PC-9 (cell line): Measurements from ENCODE around the gene TOR4A. TPM values are rescaled to one million over a fixed set of nuclear protein-coding genes. Genes with fewer than 3 reads are reported as not detected.

Experiments used
- BruUV-seq: library from RNA; stranded (reverse); fragments of 400-500 nt; replicated peaks from 2 replicates; lab custom pipeline; 2021; lab: Mats Ljungman, UMichigan
- CTCF ChIA-PET: fragments of 300-600 bp; sonication (Branson Sonifier 250); formaldehyde crosslinking; loops from one replicate; lab custom pipeline; 2022; ENCODE audit warnings: antibody characterized with exemption; lab: Charles Lee
- POLR2A ChIA-PET: fragments of 300-600 bp; sonication (Branson Sonifier 250); formaldehyde crosslinking; loops from one replicate; lab custom pipeline; 2022; ENCODE audit warnings: antibody characterized with exemption; ENCODE audit not compliant: unreplicated experiment; lab: Charles Lee
- DNase-seq, 2 experiments: peaks; one replicate each; pipeline versions ENCODE4 v3.0.0 to v3.0.0-alpha.2; 2015 to 2022; ENCODE audit warnings: mixed read lengths in 1 of 2
- H2AFZ ChIP-seq: fragments of 200-600 bp; sonication (generic); 2 replicates; pipeline ENCODE4 v1.8.1; 2017; ENCODE audit warnings: antibody characterized with exemption
- H3F3A ChIP-seq: fragments of 200-600 bp; sonication (generic); 2 replicates; pipeline ENCODE4 v1.8.1; 2017; ENCODE audit warnings: antibody characterized with exemption, mild to moderate bottlenecking, low read depth; ENCODE audit not compliant: insufficient read depth
- H3K27ac ChIP-seq: fragments of 200-600 bp; sonication (generic); 2 replicates; pipeline ENCODE4 v1.6.1; 2016; ENCODE audit warnings: mixed run types
- H3K27me3 ChIP-seq: fragments of 200-600 bp; sonication (generic); 2 replicates; pipeline ENCODE4 v1.6.1; 2016; ENCODE audit warnings: low read depth, mixed run types; ENCODE audit not compliant: insufficient read depth
- H3K36me3 ChIP-seq: fragments of 200-600 bp; sonication (generic); 2 replicates; pipeline ENCODE4 v1.6.1; 2016; ENCODE audit warnings: low read depth, mixed run types
- H3K4me1 ChIP-seq: fragments of 200-600 bp; sonication (generic); replicated peaks from 2 replicates; pipeline ENCODE4 v1.6.1; 2016; ENCODE audit warnings: mixed run types; ENCODE audit not compliant: insufficient read depth
- H3K4me2 ChIP-seq: fragments of 200-600 bp; sonication (generic); 2 replicates; pipeline ENCODE4 v1.6.1; 2017; ENCODE audit warnings: mixed run types
- H3K4me3 ChIP-seq: fragments of 200-600 bp; sonication (generic); 2 replicates; pipeline ENCODE4 v1.6.1; 2016; ENCODE audit warnings: mixed run types
- H3K79me2 ChIP-seq: fragments of 200-600 bp; sonication (generic); 2 replicates; pipeline ENCODE4 v1.6.1; 2017; ENCODE audit warnings: low read depth, mixed run types
- H3K9me2 ChIP-seq: fragments of 200-600 bp; sonication (generic); 2 replicates; pipeline ENCODE4 v1.8.1; 2017; ENCODE audit warnings: mild to moderate bottlenecking; ENCODE audit not compliant: insufficient read depth
- H3K9me3 ChIP-seq: fragments of 200-600 bp; sonication (generic); 2 replicates; pipeline ENCODE4 v1.8.1; 2016; ENCODE audit warnings: low read depth; ENCODE audit not compliant: insufficient read depth
- H4K20me1 ChIP-seq: fragments of 200-600 bp; sonication (generic); 2 replicates; pipeline ENCODE4 v1.8.1; 2017; ENCODE audit not compliant: insufficient read depth
- EZH2 ChIP-seq: fragments of 200-600 bp; sonication (generic); IDR thresholded peaks from 2 replicates; pipeline ENCODE4 v1.8.0; 2017; ENCODE audit warnings: antibody characterized with exemption, low read depth
- intact Hi-C: fragments of 100-400 bp; cut with micrococcal nuclease; formaldehyde crosslinking; loops from one replicate; pipeline ENCODE4 v1.10.0; 2022; ENCODE audit not compliant: unreplicated experiment
- total RNA-seq: library from RNA; stranded (reverse); gene quantifications from 2 replicates; pipeline ENCODE4 v1.2.3, GENCODE V29; 2021
- TF ChIP-seq, protein P1 (sequence below): fragments of 200-600 bp; sonication (generic); conservative IDR thresholded peaks from 2 replicates; pipeline ENCODE4 v1.6.1; 2017; ENCODE audit warnings: mixed run types, antibody characterized with exemption, mild to moderate bottlenecking, moderate library complexity

TOR4A gene
- total RNA-seq, 1 experiment from 2014 or later: 48.9 TPM

DNA sequence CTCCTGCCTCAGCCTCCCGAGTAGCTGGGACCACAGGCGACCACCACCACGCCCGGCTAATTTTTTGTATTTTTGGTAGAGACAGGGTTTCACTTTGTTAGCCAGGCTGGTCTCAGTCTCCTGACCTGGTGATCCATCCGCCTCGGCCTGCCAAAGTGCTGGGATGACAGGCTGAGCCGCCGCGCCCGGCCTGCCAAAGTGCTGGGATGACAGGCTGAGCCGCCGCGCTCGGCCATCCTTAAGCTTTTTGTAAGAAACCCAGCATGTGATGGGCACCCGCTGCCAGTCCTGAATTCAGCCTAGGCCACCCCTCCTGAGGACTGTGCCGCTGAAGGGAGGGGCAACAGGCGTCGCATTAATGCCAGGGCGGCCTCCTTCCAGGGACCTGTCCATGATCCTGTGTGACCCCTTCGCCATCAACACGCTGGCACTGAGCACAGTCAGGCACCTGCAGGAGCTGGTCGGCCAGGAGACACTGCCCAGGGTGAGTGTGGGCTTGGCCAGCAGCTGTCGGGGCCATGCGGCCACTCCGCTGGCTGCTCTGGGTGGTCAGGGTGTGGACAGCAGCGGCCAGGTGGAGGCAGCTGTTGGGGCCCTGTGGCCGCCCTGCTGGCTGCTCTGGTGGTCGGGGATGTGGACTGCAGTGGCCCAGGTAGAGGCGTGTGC is 11.9 kb upstream of the TOR4A start:
- BruUV-seq: no TSS peak
- no peak overlapping the region for H3K4me2 ChIP-seq
- no peak overlapping the region for H2AFZ ChIP-seq
- no peaks in the 10 kb centered on the region for H3K27me3 ChIP-seq
- POLR2A ChIA-PET: no interaction called here
- no peaks in the 10 kb centered on the region for H3K36me3 ChIP-seq
- H3F3A ChIP-seq: peaks cover 6% of the 10 kb centered on the region
- H3K9me3 ChIP-seq: no peaks in the 10 kb centered on the region
- no peak for DNase-seq
- peaks cover 6% of the 10 kb centered on the region for H4K20me1 ChIP-seq
- no peak overlapping the region for H3K4me3 ChIP-seq
- H3K79me2 ChIP-seq: no peaks in the 10 kb centered on the region
- CTCF ChIA-PET: interaction anchor here (0.7 kb wide), 1 partner anchor 194 kb away, joined by 3 read pairs; no protein-coding TSS in a partner anchor
- intact Hi-C loops: no loop called here
- TF ChIP-seq, protein P1, sequence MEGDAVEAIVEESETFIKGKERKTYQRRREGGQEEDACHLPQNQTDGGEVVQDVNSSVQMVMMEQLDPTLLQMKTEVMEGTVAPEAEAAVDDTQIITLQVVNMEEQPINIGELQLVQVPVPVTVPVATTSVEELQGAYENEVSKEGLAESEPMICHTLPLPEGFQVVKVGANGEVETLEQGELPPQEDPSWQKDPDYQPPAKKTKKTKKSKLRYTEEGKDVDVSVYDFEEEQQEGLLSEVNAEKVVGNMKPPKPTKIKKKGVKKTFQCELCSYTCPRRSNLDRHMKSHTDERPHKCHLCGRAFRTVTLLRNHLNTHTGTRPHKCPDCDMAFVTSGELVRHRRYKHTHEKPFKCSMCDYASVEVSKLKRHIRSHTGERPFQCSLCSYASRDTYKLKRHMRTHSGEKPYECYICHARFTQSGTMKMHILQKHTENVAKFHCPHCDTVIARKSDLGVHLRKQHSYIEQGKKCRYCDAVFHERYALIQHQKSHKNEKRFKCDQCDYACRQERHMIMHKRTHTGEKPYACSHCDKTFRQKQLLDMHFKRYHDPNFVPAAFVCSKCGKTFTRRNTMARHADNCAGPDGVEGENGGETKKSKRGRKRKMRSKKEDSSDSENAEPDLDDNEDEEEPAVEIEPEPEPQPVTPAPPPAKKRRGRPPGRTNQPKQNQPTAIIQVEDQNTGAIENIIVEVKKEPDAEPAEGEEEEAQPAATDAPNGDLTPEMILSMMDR: no peak
- TF ChIP-seq EZH2: no peak
- H3K9me2 ChIP-seq: no peaks in the 10 kb centered on the region
- no peak overlapping the region for H3K27ac ChIP-seq
- no peaks in the 10 kb centered on the region for H3K4me1 ChIP-seq

DNA sequence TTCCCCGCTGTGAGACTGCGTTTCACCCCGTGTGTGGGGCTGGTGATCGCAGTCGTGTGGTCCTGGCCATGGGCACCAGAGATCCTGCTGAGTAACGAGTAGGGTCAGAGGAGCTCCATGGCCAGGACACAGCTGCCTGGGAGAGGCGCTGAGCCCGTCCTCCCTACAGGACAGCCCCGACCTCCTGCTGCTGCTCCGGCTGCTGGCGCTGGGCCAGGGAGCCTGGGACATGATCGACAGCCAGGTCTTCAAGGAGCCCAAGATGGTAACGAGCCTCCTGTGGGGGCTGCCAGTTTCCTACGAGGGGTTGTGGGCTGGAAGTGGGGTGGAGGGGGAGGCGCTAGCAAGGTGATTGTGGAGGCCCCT is 11.4 kb upstream of the TOR4A start:
- Histone ChIP-seq H3K4me1 (no peaks in the 10 kb centered on the region), H3K36me3 (no peaks in the 10 kb centered on the region), H2AFZ (no peak overlapping the region), H3K27ac (no peak overlapping the region), H3K79me2 (no peaks in the 10 kb centered on the region), H3K27me3 (no peaks in the 10 kb centered on the region), H4K20me1 (peaks cover 6% of the 10 kb centered on the region; the same call in 1 of the 2 replicates), H3K9me2 (no peaks in the 10 kb centered on the region), H3K4me3 (no peak overlapping the region), H3F3A (peaks cover 3% of the 10 kb centered on the region; the same call in 1 of the 2 replicates), H3K9me3 (no peaks in the 10 kb centered on the region), H3K4me2 (no peak overlapping the region)
- no peak for TF ChIP-seq EZH2
- TF ChIP-seq, protein P1: no peak
- ChIA-PET CTCF (no interaction called here), POLR2A (no interaction called here)
- no TSS peak for BruUV-seq
- intact Hi-C loops: no loop called here
- DNase-seq: no peak

DNA sequence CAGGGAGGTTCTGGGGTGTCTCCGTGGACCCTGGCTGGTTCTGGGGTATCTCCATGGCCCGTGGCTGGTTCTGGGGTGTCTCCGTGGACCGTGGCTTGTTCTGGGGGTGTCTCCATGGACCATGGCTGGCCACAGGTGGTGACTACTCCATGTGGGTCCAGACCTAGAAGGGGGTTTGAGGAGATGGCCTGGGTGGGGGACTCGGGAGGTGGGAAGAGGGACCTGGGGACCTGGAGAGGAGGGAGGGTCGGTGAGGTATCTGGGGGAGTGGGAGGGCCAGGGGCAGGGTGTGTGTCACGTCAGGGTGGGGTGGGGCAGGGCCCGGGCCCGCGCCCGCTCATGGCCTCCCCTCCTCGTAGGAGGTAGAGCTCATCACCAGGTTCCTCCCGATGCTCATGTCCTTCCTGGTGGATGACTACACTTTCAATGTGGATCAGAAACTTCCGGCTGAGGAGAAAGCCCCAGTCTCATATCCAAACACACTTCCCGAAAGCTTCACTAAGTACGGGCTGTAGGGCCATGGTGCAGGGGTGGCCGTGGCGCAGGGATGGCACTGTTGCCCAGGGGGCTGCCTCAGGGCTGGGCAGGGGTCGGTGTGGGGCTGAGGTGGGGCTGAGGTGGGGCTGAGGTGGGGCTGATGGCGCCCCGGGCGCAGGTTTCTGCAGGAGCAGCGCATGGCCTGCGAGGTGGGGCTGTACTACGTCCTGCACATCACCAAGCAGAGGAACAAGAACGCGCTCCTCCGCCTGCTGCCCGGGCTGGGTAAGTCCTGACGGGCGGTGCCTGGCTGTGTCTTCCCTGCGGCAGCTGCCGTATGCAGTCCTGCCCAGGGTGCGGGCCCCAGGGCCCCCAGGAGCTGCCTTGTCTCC is 10.7 kb upstream of the TOR4A start:
- CTCF ChIA-PET: no interaction called here
- Histone ChIP-seq H3K9me3 (no peaks in the 10 kb centered on the region), H3K27me3 (no peaks in the 10 kb centered on the region), H3K36me3 (no peaks in the 10 kb centered on the region), H4K20me1 (peaks cover 6% of the 10 kb centered on the region; the same call in 1 of the 2 replicates), H3K4me1 (no peaks in the 10 kb centered on the region), H3K4me3 (no peak overlapping the region), H3K79me2 (no peaks in the 10 kb centered on the region), H3F3A (no peaks in the 10 kb centered on the region), H3K4me2 (no peak overlapping the region), H3K9me2 (no peaks in the 10 kb centered on the region), H3K27ac (no peak overlapping the region), H2AFZ (no peak overlapping the region)
- POLR2A ChIA-PET: interaction anchor here (0.6 kb wide), 1 partner anchor 943 kb away, joined by 3 read pairs; no protein-coding TSS in a partner anchor
- TF ChIP-seq, protein P1: no peak
- no peak for DNase-seq
- intact Hi-C loops: no loop called here
- BruUV-seq: no TSS peak
